Measurements from ENCODE around the gene KLC1. TPM values are rescaled to one million over a fixed set of nuclear protein-coding genes. Genes with fewer than 3 reads are reported as not detected.
"Not testable (repeated sequence)": the region's sequence is repeated elsewhere in the genome, so short reads cannot be mapped to it uniquely, and the experiment has no call there.

Gene KLC1
- total RNA-seq, 2 experiments from 2014 or later, result 197 to 200 TPM

DNA sequence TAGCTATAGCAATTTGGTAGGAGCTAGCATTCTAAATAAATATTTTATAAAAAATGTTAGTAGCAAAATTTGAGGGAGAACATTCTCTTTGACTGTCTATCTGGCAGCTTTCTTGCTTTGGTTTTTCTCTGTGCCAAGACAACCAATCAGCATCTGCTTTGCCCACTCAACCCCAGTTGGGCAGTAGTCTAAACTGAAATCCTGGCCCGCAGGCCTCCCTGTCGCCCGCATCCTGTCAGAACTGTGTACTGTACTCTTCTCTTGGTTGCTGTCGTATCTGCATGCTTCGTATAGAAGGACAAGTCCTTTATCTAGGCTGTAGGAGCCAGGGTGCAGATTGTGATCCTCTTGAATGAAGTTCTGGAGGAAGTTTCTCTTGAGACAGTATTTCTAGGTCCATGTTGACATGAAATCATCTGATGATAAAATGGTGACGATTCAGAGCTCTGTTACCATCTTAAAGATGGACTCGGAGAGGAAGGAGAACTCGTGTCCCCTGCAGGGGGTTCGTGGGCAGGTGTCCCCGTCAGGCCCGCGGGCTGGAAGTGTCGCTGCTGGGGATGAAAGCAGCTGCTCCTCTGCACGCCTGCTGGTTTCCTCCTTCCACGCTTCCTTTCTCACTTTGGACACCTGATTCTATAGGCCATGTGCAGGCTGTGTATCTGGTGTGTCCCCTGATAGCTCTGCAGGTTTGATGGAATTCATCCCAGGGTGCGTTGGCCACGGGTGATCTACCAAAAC is 51.6 kb downstream of the KLC1 start:
- H3K27ac Mint-ChIP-seq, result no peak overlapping the region
- POLR2A ChIA-PET, result no interaction called here
- no peak overlapping the region for H3K4me3 Mint-ChIP-seq
- peaks cover 17% of the 10 kb centered on the region for H3K36me3 Mint-ChIP-seq
- ATAC-seq (ENCODE audit: low read depth) (no peak), DNase-seq (no peak)
- no peaks in the 10 kb centered on the region for H3K27me3 Mint-ChIP-seq
- H3K9me3 Mint-ChIP-seq, result no peaks in the 10 kb centered on the region
- no peaks in the 10 kb centered on the region for H3K4me1 Mint-ChIP-seq

DNA sequence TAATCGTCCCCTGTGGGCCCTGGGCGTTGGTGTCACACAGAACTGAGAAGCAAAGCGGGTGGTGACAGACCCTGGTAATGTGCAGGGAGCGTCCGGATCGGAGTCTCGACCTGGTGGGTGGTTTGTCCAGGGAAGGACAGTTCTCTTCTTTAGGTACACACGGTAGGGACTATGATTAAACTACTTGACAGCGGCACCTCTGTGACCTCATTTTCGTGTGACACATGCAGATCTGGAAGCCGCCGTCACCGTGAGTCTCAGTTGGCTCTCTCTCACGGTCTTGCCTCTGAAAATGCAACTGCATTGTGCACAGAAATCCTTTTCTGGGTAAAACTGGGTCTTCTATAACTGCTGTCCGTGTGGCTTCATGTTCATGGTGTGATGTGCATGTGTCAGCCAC is 54.1 kb downstream of the KLC1 start:
- POLR2A ChIA-PET, result no interaction called here
- Mint-ChIP-seq H3K27ac (no peak overlapping the region), H3K9me3 (no peaks in the 10 kb centered on the region), H3K4me3 (no peak overlapping the region), H3K36me3 (peaks cover 12% of the 10 kb centered on the region), H3K4me1 (no peaks in the 10 kb centered on the region), H3K27me3 (no peaks in the 10 kb centered on the region)
- DNase-seq (no peak), ATAC-seq (ENCODE audit: low read depth) (no peak)

DNA sequence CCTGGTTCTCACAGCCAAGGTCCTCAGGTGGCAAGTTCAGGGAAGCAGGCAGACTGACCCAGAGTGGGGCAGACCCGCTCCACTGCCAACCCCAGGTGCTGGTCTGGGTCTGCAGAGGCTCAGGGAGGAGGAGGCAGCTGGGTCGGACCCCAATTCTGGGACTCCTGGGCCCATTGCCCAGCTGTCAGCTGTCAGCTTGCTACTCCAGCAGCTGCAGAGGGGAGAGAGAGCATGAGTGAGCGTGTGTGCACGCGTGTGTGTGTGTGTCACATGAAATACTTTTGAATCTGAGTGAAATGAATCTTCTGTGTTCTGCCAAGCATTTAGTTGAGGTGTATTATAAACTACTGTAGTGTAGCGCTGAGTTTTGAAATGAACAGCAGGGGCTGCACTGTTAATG is 55.5 kb downstream of the KLC1 start:
- DNase-seq (no peak), ATAC-seq (ENCODE audit: low read depth) (no peak)
- H3K9me3 Mint-ChIP-seq, result no peaks in the 10 kb centered on the region
- no peak overlapping the region for H3K4me3 Mint-ChIP-seq
- POLR2A ChIA-PET, result no interaction called here
- H3K27ac Mint-ChIP-seq, result no peak overlapping the region
- H3K36me3 Mint-ChIP-seq, result peaks cover 12% of the 10 kb centered on the region
- no peaks in the 10 kb centered on the region for H3K27me3 Mint-ChIP-seq
- H3K4me1 Mint-ChIP-seq, result no peaks in the 10 kb centered on the region

DNA sequence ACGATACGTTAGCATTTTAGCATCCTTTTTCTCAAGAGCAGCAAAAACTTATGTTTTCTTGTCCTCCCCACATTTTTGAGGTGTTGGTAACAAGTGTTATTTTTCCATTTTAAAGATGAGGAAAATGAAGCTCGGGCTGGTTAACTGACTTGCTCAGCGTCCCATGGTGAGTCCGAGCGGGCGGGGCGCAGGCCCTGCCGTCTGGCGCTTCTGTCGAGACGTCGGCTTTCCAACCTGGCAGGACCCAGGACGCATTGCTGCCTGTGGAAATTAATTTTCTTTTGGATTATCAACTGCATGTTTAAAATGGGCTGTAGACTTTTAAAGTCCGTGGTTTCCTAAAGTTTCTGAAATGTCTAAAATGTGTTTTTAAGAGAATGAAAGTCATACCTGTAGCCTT is 55.9 kb downstream of the KLC1 start:
- Mint-ChIP-seq H3K4me1 (no peaks in the 10 kb centered on the region), H3K4me3 (no peak overlapping the region), H3K27ac (no peak overlapping the region), H3K36me3 (peaks cover 8% of the 10 kb centered on the region), H3K27me3 (no peaks in the 10 kb centered on the region), H3K9me3 (no peaks in the 10 kb centered on the region)
- DNase-seq (no peak), ATAC-seq (ENCODE audit: low read depth) (no peak)
- POLR2A ChIA-PET, result no interaction called here

GRCh38 chr14:103685276-103686211 is 56.5 kb downstream of the KLC1 start:
- POLR2A ChIA-PET, result no interaction called here
- DNase-seq (no peak), ATAC-seq (ENCODE audit: low read depth) (no peak)
- Mint-ChIP-seq H3K27ac (no peak overlapping the region), H3K36me3 (peaks cover 7% of the 10 kb centered on the region), H3K4me1 (no peaks in the 10 kb centered on the region), H3K9me3 (no peaks in the 10 kb centered on the region), H3K4me3 (no peak overlapping the region), H3K27me3 (no peaks in the 10 kb centered on the region)

GRCh38 chr14:103686831-103687485 is 57.9 kb downstream of the KLC1 start:
- H3K27me3 Mint-ChIP-seq, result no peaks in the 10 kb centered on the region
- no peaks in the 10 kb centered on the region for H3K9me3 Mint-ChIP-seq
- H3K4me1 Mint-ChIP-seq, result no peaks in the 10 kb centered on the region
- no peak for DNase-seq
- no peak for ATAC-seq (ENCODE audit: low read depth)
- POLR2A ChIA-PET, result no interaction called here
- peaks cover 4% of the 10 kb centered on the region for H3K36me3 Mint-ChIP-seq
- no peak overlapping the region for H3K4me3 Mint-ChIP-seq
- no peak overlapping the region for H3K27ac Mint-ChIP-seq

DNA sequence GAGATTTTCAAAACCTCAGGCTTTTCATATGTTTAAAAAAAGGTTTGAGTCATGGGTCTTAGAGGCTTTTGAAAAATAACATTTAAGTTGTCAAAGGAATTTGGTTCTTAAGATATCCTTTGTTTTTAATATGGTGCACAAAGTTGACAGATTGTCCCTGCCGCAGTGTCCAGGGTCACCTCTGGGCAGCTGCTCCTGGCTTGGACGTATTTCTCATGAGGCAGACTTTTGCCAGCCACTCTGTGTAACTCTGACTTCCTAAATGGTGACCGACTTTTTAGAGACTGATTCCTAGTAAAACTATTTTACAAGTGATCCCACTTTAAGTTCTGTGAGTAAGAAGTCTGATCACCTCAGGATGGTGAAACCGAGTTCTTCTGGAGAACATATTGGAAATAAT is 58.7 kb downstream of the KLC1 start:
- ATAC-seq (ENCODE audit: low read depth) (no peak), DNase-seq (no peak)
- Mint-ChIP-seq H3K4me1 (no peaks in the 10 kb centered on the region), H3K9me3 (no peaks in the 10 kb centered on the region), H3K27me3 (no peaks in the 10 kb centered on the region), H3K27ac (no peak overlapping the region), H3K36me3 (peaks cover 4% of the 10 kb centered on the region), H3K4me3 (no peak overlapping the region)
- POLR2A ChIA-PET, result no interaction called here

DNA sequence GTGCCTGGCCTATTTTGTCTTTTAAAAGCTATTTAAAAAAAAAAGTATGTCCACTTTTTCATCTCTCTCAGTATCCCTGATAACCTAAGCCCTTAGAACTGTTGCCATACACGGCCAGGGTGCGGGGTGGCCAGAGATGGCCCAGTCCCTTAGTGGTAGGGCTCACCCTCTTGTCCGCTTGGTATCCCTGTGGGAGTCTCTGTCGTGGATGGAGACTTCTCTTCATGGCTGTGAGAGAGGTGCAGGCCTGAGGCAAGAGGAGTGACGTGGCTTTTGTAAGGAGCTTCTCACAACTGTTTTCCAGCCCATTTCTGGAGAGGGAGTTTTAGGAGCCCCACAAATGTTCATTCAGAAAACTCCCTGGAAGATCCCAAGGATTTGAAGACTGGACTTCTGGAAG is 59.4 kb downstream of the KLC1 start:
- Mint-ChIP-seq H3K36me3 (peaks cover 2% of the 10 kb centered on the region), H3K4me3 (no peak overlapping the region), H3K9me3 (no peaks in the 10 kb centered on the region), H3K27me3 (no peaks in the 10 kb centered on the region), H3K27ac (no peak overlapping the region), H3K4me1 (no peaks in the 10 kb centered on the region)
- DNase-seq (no peak), ATAC-seq (ENCODE audit: low read depth) (no peak)
- POLR2A ChIA-PET, result interaction anchor here (2.2 kb wide), 1 partner anchor 355 kb away, joined by 4 read pairs; the partner anchor contains the start of gene EIF5

DNA sequence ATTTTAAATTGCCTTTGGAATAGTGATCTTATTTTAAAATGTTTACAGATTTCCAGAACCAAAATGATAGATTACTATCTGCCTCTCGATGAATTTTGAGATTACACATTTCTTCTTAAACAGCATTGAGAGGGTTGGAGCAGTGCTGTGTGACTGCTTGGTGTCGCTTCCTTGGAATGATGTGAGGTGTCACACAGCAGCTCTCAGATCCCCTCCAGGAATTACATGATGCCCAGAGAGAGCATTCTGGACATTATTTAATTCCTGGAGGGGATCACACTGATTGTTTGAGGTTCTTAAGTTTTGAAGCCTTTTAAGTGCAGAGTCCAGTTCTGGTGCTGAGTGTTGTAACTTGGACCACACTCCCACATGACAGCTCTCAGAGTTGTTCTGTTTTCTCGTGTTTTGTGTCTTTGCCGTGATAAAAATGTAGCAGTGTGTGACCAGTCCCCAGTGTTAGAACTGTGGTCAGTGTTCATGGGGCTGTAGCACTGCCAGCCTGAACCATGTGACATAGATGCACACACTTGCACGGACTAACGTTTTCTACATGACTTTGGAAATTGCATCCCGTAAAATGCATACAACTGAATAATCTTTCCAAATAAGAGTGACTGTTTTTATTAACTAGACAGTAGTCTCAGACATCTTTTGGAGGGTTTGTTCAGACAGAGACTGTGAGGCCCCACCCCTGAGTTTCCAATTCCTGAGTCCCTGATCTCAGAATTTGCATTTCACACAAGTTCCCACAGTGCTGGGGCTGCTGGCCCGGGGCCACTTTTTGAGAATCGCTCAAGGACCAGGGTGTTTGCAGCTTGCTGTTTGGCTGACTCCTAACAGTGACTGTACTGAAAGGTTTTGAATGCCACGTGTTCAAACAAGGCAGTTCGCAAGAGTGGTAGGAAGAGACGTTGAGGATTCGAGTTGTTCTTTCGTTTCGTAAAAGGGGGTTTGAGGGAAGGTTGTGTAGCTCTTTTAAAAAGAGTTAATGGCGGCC is 60.2 kb downstream of the KLC1 start:
- POLR2A ChIA-PET, result interaction anchor here (2.2 kb wide), 1 partner anchor 355 kb away, joined by 4 read pairs; the partner anchor contains the start of gene EIF5
- Mint-ChIP-seq H3K27me3 (no peaks in the 10 kb centered on the region), H3K4me1 (no peaks in the 10 kb centered on the region), H3K4me3 (no peak overlapping the region), H3K9me3 (no peaks in the 10 kb centered on the region), H3K36me3 (peaks cover 2% of the 10 kb centered on the region), H3K27ac (peak overlapping the region; percentile 1)
- ATAC-seq (ENCODE audit: low read depth) (no peak), DNase-seq (no peak)

- H3K27me3 Mint-ChIP-seq, result no peaks in the 10 kb centered on the region
- POLR2A ChIA-PET, result interaction anchor here (2.2 kb wide), 1 partner anchor 357 kb away, joined by 4 read pairs; the partner anchor contains the start of gene EIF5
- H3K27ac Mint-ChIP-seq, result peak overlapping the region; percentile 11
- H3K4me3 Mint-ChIP-seq, result no peak overlapping the region
- no peaks in the 10 kb centered on the region for H3K9me3 Mint-ChIP-seq
- ATAC-seq (ENCODE audit: low read depth) (no peak), DNase-seq (peak; percentile 19)
- peaks cover 2% of the 10 kb centered on the region for H3K36me3 Mint-ChIP-seq
- no peaks in the 10 kb centered on the region for H3K4me1 Mint-ChIP-seq
Observed at GRCh38 chr14:103690332-103690731, 61.3 kb downstream of the KLC1 start.

GRCh38 chr14:103691655-103692054 is 62.6 kb downstream of the KLC1 start:
- H3K36me3 Mint-ChIP-seq; H3K4me1 Mint-ChIP-seq; H3K9me3 Mint-ChIP-seq; H3K27me3 Mint-ChIP-seq; ATAC-seq (ENCODE audit: low read depth); H3K27ac Mint-ChIP-seq; H3K4me3 Mint-ChIP-seq: not testable (repeated sequence)
- POLR2A ChIA-PET, result interaction anchor here (0.7 kb wide), 1 partner anchor 56 kb away, joined by 4 read pairs; no protein-coding TSS in a partner anchor
- peak; percentile 3 for DNase-seq

- no peaks in the 10 kb centered on the region for H3K9me3 Mint-ChIP-seq
- H3K4me1 Mint-ChIP-seq, result no peaks in the 10 kb centered on the region
- ATAC-seq (ENCODE audit: low read depth), result no peak
- no peak overlapping the region for H3K27ac Mint-ChIP-seq
- H3K27me3 Mint-ChIP-seq, result no peaks in the 10 kb centered on the region
- peak; percentile 21 for DNase-seq
- POLR2A ChIA-PET, result no interaction called here
- H3K36me3 Mint-ChIP-seq, result peaks cover 3% of the 10 kb centered on the region
- H3K4me3 Mint-ChIP-seq, result no peak overlapping the region
Observed at GRCh38 chr14:103692159-103692558, 63.1 kb downstream of the KLC1 start.

All from activated naive CD8-positive, alpha-beta T cell treated with anti-CD3 and anti-CD28 coated beads, Interleukin-2, amount 10 ng/mL, durations not matched to agents 7 days and 5 days (primary cell).